ENCODE results near the gene ZNF544. TPM values are rescaled to one million over a fixed set of nuclear protein-coding genes. Genes with fewer than 3 reads are reported as not detected.

Gene ZNF544
- total and polyA plus RNA-seq, 2 of the 8 experiments (the other 6 are each of a cell fraction or from before 2014, with no cell fraction given): 48.8 to 60.8 TPM

DNA sequence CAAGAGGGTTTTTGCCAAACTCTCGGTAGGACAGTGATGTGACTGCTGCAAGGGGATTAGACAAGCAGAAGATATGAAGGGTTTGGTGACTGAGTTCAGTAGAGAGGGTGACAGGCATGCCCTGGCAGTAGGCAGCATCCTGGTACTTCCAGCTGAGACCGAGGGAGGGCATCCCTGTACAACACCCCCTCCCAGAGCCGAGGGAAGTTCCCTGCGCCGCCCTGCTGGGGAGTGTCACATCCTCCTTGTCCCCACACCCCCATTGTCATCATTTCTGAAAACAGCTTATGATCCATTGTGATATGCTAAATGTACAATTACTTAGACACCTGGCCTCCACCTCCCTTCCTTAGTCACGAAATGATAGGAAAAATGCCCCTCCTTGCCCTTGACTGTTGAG is 14.6 kb downstream of the ZNF544 start:
- Histone ChIP-seq H3K4me1 (replicated peaks in 1 of 4; ENCODE audit: control insufficient read depth in 3 of 4, insufficient read depth in 4 of 4, low read length in 3 of 4) (no peaks in the 10 kb centered on the region), H3K27me3 (replicated peaks in 1 of 4; ENCODE audit: control insufficient read depth in 3 of 4, extremely low read depth in 1 of 4, insufficient read depth in 3 of 4, low read length in 3 of 4) (no peaks in the 10 kb centered on the region), H3K9me3 (ENCODE audit: insufficient read depth in 2 of 2, low read depth in 1 of 2, low read length in 1 of 2) (peaks cover 21 to 33% of the 10 kb centered on the region in 2 experiments), H2BK5ac (ENCODE audit: low read depth, low read length) (no peak overlapping the region), H3K79me2 (ENCODE audit: control insufficient read depth in 1 of 2, insufficient read depth in 2 of 2, low read length in 2 of 2) (peaks cover 0 to 23% of the 10 kb centered on the region in 2 experiments; a peak in 3 of 4 replicates), H3K56ac (replicated peaks; ENCODE audit: insufficient read length, low read depth, low read length) (no peak overlapping the region), H4K8ac (ENCODE audit: extremely low read depth, insufficient read depth, low read length) (no peak overlapping the region), H2BK120ac (replicated peaks; ENCODE audit: low read depth, low read length) (no peak overlapping the region), H3K14ac (ENCODE audit: insufficient read length) (no peak overlapping the region), H3K9ac (replicated peaks in 1 of 4; ENCODE audit: extremely low read depth in 1 of 4, low read depth in 3 of 4, low read length in 3 of 4) (no peak overlapping the region), H2BK20ac (ENCODE audit: low read length) (no peak overlapping the region), H2BK15ac (ENCODE audit: low read length) (no peak overlapping the region), H3K23me2 (ENCODE audit: low read depth, low read length) (no peaks in the 10 kb centered on the region), H3K23ac (ENCODE audit: insufficient read length) (no peak overlapping the region), H3K27ac (ENCODE audit: low read depth, low read length) (no peak overlapping the region), H2AFZ (ENCODE audit: low read length) (no peak overlapping the region), H3K36me3 (ENCODE audit: control insufficient read depth in 2 of 4, insufficient read depth in 4 of 4, low read length in 3 of 4) (peaks cover 50 to 92% (median 78%) of the 10 kb centered on the region in 4 experiments), H3K4me2 (ENCODE audit: insufficient read depth in 1 of 2, low read depth in 2 of 2, low read length in 2 of 2) (no peak overlapping the region), H4K20me1 (replicated peaks in 1 of 2; ENCODE audit: control insufficient read depth in 1 of 2, insufficient read depth in 2 of 2, low read length in 2 of 2) (peaks cover 2 to 10% of the 10 kb centered on the region in 2 experiments), H4K5ac (ENCODE audit: insufficient read length, low read depth, low read length) (no peak overlapping the region), H2BK12ac (ENCODE audit: low read depth, low read length) (no peak overlapping the region), H3K79me1 (ENCODE audit: low read depth, low read length) (peaks cover 4% of the 10 kb centered on the region; the same call in 1 of the 2 replicates), H3K4me3 (ENCODE audit: extremely low read depth in 1 of 4, insufficient read depth in 2 of 4, low read depth in 3 of 4, low read length in 4 of 4) (no peak overlapping the region), H3K4ac (replicated peaks; ENCODE audit: insufficient read length, low read depth, low read length) (no peak overlapping the region), H2AK5ac (ENCODE audit: low read depth, low read length) (no peak overlapping the region), H3K18ac (ENCODE audit: extremely low read depth, low read length) (no peak overlapping the region), H4K91ac (replicated peaks; ENCODE audit: insufficient read length, low read length) (no peak overlapping the region)
- ChIA-PET POLR2A (ENCODE audit: partially characterized antibody) (interaction anchor here (0.8 to 2.9 kb wide), 8 partner anchors 8 to 273 kb away, joined by 3 to 15 read pairs (median 4); partner anchors contain the start of gene ZNF544), CTCF (ENCODE audit: partially characterized antibody) (interaction anchor here (0.7 to 1.1 kb wide), 3 partner anchors 9 to 25 kb away, joined by 3 to 5 read pairs (median 3); no protein-coding TSS in a partner anchor)
- FAIRE-seq: no peak
- no peak for TF ChIP-seq SIN3A (conservative IDR thresholded peaks at IDR 0.05 in 1 of 2, IDR thresholded peaks at IDR 0.05 in 1 of 2; ENCODE audit: low read depth in 1 of 2, low read length in 2 of 2)
- no peak for TF ChIP-seq SP2 (IDR thresholded peaks at IDR 0.05; ENCODE audit: low read length)
- no peak for TF ChIP-seq RXRA (IDR thresholded peaks at IDR 0.05; ENCODE audit: insufficient read depth, low read depth, low read length)
- no peak for TF ChIP-seq GABPA (IDR thresholded peaks at IDR 0.05; ENCODE audit: borderline replicate concordance, insufficient read depth, low read length)
- no peak for TF ChIP-seq SAP30 (IDR thresholded peaks at IDR 0.05; ENCODE audit: insufficient read depth, insufficient replicate concordance, low read length)
- DNase-seq (ENCODE audit: low read depth in 1 of 2, low spot score in 2 of 2): no peak
- WGBS, 2 experiments (ENCODE audit: extremely low coverage in 1 of 2, insufficient coverage in 1 of 2, insufficient read length in 1 of 2, insufficient replicate concordance in 2 of 2, low coverage in 1 of 2, low lambda C conversion rate in 2 of 2, missing lambda C conversion rate in 1 of 2): 96% methylated on average over 6 of the region's 6 CpGs; no CpG with 5 or more reads in 1 of the 2 experiments

All from H1 (cell line).